HG02973 (cell line): ENCODE results near the gene SMC6.

ENCODE experiments used
- ATAC-seq: cut with Tn5 transposase; IDR thresholded peaks from one replicate; pipeline ENCODE4 v1.9.1; 2021; ENCODE audit warnings: moderate library complexity; ENCODE audit not compliant: unreplicated experiment

Gene SMC6

DNA sequence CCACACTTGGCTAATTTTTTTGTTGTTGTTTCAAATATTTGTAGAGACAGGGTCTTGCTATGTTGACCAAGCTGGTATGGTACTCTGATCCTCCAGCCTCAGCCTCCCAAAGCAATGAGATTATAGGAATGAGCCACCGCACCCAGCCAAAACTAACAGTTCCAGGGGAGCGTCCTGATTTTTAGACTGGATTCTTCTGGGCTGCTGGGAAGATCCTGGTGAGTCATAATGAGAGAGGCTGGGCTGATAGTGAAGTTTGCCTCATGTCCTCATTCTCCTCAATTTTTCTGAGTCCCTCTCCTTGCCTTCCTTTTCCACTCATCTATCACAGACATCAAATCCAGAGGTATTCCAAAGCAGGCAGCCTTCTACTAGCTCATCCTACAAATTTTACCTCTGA is 131.8 kb downstream of the SMC6 start:
- ATAC-seq = no peak

DNA sequence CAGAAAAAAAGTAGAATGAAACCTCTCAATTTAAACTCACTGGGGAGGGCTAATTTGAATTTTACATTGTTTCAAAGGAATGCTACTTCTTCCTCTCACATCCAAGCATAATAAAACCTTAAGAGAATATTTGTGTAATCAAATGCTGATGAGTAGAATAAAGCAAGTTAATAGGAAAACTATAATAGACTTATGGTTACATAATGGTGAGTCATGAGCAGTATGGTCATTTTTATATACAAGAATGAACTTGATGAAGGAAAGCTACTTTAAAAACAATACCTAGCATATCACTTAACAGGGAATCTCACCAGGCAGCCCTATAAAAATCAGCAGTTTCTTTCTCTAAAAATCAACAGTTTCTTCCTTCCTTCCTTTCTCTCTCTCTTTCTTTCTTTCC is 132.8 kb downstream of the SMC6 start:
- no peak for ATAC-seq

DNA sequence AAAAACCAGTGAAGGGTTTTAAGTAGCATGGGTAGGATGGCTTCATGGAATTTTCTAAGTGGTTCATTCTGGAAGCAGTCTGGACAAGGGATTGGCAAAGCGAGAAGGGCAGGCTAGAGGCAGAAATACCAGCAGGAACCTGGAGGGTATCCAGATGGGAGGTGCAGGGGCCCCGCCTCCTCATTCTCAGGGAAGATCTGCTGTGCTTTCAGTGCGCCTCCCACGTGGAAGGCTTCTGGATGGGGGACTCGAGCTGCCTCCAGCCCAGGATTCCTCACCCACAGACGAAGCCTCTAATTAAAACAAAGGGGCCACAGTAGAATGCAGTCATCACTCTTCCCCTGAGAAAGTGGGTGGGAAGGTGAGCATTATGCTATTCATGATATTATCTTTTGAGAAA is 133.3 kb downstream of the SMC6 start:
- no peak for ATAC-seq

DNA sequence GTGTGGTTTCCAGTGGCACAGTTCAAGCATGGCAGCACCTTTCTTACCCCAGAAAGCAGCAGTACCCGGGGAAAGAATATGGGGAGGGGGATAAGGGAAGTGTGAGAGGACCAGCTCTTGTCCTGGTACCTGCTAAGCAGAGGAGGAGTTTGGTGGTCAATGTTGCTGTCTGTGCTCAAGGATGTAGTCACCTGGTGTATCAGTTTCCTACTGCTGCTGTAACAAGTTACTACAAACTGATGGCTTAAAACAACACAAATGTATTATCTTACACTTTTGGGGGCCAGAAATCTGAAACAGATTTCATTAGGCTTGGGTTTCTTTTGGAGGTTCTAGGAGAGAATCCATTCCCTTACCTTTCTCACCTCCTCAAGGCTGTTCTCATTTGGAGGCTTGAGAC is 135.7 kb downstream of the SMC6 start:
- ATAC-seq = no peak

DNA sequence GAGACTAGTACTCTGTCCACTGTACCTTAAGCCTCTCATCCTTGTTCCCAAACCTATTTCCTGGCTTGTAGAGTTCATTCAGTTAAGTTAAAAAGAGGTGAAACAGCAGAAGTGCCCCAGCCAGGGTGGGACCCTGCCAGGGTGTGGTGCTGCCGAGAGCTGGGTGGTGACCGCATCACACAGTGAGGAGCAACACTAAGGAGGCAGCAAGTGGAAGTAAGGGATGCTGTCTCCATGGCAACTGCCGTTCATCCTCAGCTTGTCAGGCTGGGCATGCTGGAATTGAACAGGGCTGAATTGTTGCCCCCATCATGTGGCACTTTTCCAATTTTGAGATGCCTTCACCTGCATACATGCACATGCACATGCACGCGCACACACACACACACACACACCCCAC is 136.1 kb downstream of the SMC6 start:
- no peak for ATAC-seq

DNA sequence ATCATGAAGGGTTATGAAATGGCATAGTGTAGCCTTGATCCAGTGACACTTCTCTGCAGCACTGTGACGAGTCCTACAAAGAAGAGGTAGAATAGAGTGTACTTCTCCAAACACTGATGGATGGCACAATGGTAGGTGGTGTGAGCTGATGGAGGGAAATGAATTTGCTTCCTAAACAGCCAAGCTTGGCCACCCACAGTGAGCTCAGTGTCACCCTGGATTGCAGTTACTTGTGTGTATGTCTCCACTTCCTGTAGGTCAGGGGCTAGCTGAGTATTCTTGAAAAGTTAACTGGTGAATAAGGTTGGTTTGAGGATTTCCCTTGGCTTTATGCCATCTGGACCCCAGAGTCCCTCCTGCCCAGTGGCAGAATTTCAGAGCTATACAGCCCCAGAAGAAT is 137.2 kb downstream of the SMC6 start:
- no peak for ATAC-seq

DNA sequence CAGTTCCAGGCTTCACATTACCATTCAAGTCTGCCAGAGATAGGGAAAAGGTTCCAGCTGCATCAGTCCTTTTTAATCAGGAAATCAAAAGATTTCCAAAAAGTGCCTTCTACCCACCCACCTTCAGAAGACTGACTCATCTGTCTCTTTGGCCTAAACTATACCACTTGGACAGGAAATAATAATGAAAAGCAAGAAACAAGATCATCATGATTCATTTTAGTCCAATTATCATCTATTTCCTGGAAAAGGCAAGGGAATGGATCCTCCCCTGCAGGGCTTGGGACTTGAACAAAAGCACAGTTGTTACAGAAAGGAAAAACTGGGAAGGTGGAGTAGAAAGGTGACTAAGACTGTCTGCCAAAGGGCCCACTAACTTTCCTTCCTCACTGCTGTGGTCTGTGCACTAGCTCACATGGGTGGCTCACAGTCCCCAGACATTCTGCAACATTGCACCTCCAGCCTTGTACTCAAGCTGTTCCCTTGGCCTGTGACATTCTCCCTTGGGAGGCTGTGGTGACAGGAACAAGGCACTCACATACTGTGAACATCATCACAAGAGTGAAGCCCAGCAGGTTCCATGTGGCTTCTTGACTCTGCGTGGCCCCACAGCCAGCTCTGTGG is 137.8 kb downstream of the SMC6 start:
- no peak for ATAC-seq

DNA sequence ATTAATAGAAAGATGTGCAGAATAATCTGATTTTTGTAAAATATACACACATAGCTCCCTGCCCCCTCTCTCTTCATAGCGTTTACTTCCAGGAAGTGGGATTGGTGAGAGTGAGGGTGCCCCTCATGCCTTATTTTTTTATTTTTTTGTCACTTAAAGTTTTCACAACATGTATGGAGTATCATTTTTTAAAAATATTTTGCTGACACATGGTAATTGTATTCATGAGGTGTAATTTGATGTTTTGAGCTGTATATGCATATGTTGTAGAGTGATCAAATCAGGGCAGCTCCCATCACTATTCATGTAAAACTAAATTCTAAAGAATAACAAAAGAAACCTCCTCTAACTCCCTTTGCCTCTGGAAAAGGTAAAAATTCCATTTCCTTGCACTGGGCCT is 138.5 kb downstream of the SMC6 start:
- no peak for ATAC-seq

DNA sequence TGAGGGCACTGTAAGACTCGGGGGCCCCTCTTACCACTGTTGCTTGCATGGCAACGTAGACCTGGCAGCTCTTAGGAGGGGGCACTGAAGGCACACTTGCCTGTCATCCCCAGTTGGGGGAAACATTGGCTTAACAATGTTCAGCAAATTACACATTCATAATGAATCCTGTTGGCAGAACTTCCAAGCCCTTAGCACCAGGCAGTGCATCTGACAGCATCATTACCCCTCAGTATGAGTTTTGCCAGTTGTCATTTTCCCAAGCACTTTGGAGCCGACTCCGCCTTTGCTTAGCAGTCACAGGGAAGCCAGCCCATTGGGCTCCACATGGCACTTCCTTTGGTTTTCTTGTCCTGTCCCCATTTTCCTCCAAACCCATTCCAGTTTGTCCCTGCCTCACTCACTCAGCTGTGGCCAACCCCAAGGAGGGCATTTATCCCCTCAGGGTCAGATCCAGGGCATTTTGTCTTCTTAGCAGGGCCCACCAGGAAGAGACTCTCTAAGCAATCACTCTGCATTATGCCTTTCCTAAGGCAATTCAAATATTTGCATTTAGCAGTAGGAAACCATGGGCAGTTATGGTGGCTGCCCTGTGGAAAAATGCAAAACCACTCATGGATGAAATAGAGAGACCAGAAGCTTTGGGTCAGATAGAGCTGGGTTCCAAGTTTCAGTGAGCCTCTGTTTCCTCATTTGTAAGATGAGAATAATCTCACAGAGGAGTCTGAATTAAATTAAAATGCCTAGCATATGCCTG is 139.3 kb downstream of the SMC6 start:
- no peak for ATAC-seq
